SK-N-SH (cell line): Measurements from ENCODE around the gene VPS13A.

Experiments
- CHD2 ChIP-seq: fragments of 150-350 bp; IDR thresholded peaks from 2 replicates; pipeline ENCODE4 v1.6.1; 2018; ENCODE audit warnings: low read length; ENCODE audit not compliant: partially characterized antibody
- MAX ChIP-seq: IDR thresholded peaks from 2 replicates; pipeline ENCODE4 v1.4.0; 2012; ENCODE audit warnings: low read depth
- POLR2AphosphoS5 ChIP-seq: IDR thresholded peaks from 2 replicates; pipeline ENCODE4 v1.6.1; 2012; ENCODE audit warnings: low read depth, low read length
- TF ChIP-seq, protein P1 (sequence below): fragments of 200-600 bp; sonication (generic); IDR thresholded peaks from 2 replicates; pipeline ENCODE4 v1.6.1; 2017; ENCODE audit warnings: antibody characterized with exemption, mild to moderate bottlenecking, moderate library complexity

- TF ChIP-seq CHD2: no peak
- TF ChIP-seq, protein P1, sequence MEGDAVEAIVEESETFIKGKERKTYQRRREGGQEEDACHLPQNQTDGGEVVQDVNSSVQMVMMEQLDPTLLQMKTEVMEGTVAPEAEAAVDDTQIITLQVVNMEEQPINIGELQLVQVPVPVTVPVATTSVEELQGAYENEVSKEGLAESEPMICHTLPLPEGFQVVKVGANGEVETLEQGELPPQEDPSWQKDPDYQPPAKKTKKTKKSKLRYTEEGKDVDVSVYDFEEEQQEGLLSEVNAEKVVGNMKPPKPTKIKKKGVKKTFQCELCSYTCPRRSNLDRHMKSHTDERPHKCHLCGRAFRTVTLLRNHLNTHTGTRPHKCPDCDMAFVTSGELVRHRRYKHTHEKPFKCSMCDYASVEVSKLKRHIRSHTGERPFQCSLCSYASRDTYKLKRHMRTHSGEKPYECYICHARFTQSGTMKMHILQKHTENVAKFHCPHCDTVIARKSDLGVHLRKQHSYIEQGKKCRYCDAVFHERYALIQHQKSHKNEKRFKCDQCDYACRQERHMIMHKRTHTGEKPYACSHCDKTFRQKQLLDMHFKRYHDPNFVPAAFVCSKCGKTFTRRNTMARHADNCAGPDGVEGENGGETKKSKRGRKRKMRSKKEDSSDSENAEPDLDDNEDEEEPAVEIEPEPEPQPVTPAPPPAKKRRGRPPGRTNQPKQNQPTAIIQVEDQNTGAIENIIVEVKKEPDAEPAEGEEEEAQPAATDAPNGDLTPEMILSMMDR: no peak
- no peak for TF ChIP-seq POLR2AphosphoS5
- TF ChIP-seq MAX: no peak
Observed at GRCh38 chr9:77420641-77421040, 243.3 kb downstream of the VPS13A start.
